GM23248 (cell line): ENCODE results near the gene OR1E2.

ENCODE experiments used
- EZH2 ChIP-seq: fragments of 200-600 bp; sonication (generic); IDR thresholded peaks from 2 replicates; pipeline ENCODE4 v1.6.1; 2018; ENCODE audit warnings: antibody characterized with exemption, mild to moderate bottlenecking; ENCODE audit not compliant: insufficient read depth, poor library complexity, severe bottlenecking
- EZH2phosphoT487 ChIP-seq: fragments of 200-600 bp; sonication (generic); IDR thresholded peaks from 2 replicates; pipeline ENCODE4 v1.6.1; 2018; ENCODE audit warnings: antibody characterized with exemption, moderate library complexity, mild to moderate bottlenecking, low read depth; ENCODE audit not compliant: insufficient read depth

DNA sequence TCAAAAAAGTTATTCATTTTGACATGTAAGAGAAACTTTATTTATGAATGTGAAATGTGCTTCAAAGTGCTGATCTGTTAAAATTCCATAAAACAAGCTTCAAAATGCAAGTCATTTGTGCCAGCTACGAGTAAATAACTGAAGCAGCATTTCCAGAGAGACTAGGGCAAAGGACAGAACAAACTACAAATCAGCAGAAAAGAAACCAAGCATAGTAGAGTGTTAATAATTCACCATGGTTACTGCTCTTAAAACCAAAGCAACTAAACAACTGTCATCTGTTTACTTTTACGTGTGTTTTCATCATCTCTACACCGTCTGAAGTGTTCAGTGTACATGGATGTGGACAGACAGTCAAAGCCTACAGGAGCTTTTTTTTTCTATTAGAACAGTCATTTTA lies 40.6 kb upstream of the OR1E2 start:
- TF ChIP-seq EZH2 (no peak), EZH2phosphoT487 (no peak)
